Sigmoid colon (tissue), 7 donors: ENCODE results near the gene FNDC4. TPM values are rescaled to one million over a fixed set of nuclear protein-coding genes. Genes with fewer than 3 reads are reported as not detected.
A peak's percentile ranks its signal among the peaks of the same experiment; 100 is the strongest.

Experiments used
- DNase-seq: peaks from one replicate; pipeline ENCODE4 v3.0.0-alpha.2; 2019
- H3K27ac ChIP-seq, 4 donors: fragments of 200-600 bp; sonication (generic); one replicate each; pipeline ENCODE4 v1.5.1; 2016 to 2019; ENCODE audit warnings: mild to moderate bottlenecking in 1 of 4
- H3K27me3 ChIP-seq, 3 donors: fragments of 200-600 bp; sonication (generic); one replicate each; pipeline ENCODE4 v1.5.1; 2019; ENCODE audit warnings: mild to moderate bottlenecking in 1 of 3
- H3K36me3 ChIP-seq, 4 donors: fragments of 200-600 bp; sonication (generic); one replicate each; pipeline ENCODE4 v1.5.1; 2016 to 2019
- H3K4me1 ChIP-seq, 4 donors: fragments of 200-600 bp; sonication (generic); one replicate each; pipeline ENCODE4 v1.5.1; 2017 to 2019
- H3K4me3 ChIP-seq, 4 donors: fragments of 200-600 bp; sonication (generic); one replicate each; pipeline ENCODE4 v1.5.1; 2017 to 2019; ENCODE audit warnings: mild to moderate bottlenecking in 2 of 4, moderate library complexity in 1 of 4
- H3K9me3 ChIP-seq, 4 donors: fragments of 200-600 bp in 3 of 4; sonication (generic) in 3 of 4; one replicate each; pipeline versions ENCODE4 v1.5.1 to v1.6.1; 2013 to 2019
- CTCF ChIP-seq, 4 experiments: fragments of 450-650 bp in 3 of 4; fragments of 200-600 bp in 1 of 4; IDR thresholded peaks; one replicate each; pipeline ENCODE4 v1.5.1; 2016 to 2019; ENCODE audit warnings: antibody characterized with exemption in 4 of 4, mild to moderate bottlenecking in 3 of 4, moderate library complexity in 2 of 4
- EP300 ChIP-seq, 4 donors: sonication (generic); formaldehyde crosslinking; IDR thresholded peaks; one replicate each; pipeline ENCODE4 v1.6.1; 2017; ENCODE audit warnings: antibody characterized with exemption in 4 of 4
- POLR2A ChIP-seq, 2 donors: fragments of 450-650 bp; IDR thresholded peaks; one replicate each; pipeline ENCODE4 v1.6.1; 2016; ENCODE audit warnings: antibody characterized with exemption in 2 of 2, mild to moderate bottlenecking in 2 of 2, moderate library complexity in 2 of 2
- POLR2AphosphoS5 ChIP-seq, 4 donors: sonication (generic); formaldehyde crosslinking; IDR thresholded peaks; one replicate each; pipeline ENCODE4 v1.6.1; 2017; ENCODE audit warnings: antibody characterized with exemption in 4 of 4
- WGBS, 2 donors: extraction: QIAGEN DNeasy Blood & Tissue Kit; methylation state at CpG; one replicate each; pipeline ENCODE4 v1.1.7; 2013; 5-methylcytosine and 5-hydroxymethylcytosine counted together
- intact Hi-C: fragments of 100-400 bp; cut with DNase I; formaldehyde crosslinking; loops from one replicate; pipeline ENCODE4 v1.15.1; 2023
- polyA plus RNA-seq, 3 donors: library from polyadenylated mRNA; stranded (reverse); fragments of 200-250 nt; gene quantifications; one replicate each; pipeline ENCODE4 v1.2.3, GENCODE V29; 2013
- small RNA-seq, 3 donors: library from RNA; depleted of rRNA; stranded (forward); fragments of <200 nt; gene quantifications; one replicate each; pipeline ENCODE3, GENCODE V24; 2016
- total RNA-seq, 4 donors: library from RNA; depleted of rRNA; stranded (reverse); fragments of >200 nt; gene quantifications; one replicate each; pipeline ENCODE4 v1.1.0, GENCODE V29; 2016
- donor health status: healthy with polysubstance abuse.
- donor health status: Bipolar disorder and iron deficiency.
- donor health status: healthy.

The FNDC4 gene
- total and polyA plus RNA-seq, 7 donors, result 0.69 to 6.8 (median 6.1) TPM

DNA sequence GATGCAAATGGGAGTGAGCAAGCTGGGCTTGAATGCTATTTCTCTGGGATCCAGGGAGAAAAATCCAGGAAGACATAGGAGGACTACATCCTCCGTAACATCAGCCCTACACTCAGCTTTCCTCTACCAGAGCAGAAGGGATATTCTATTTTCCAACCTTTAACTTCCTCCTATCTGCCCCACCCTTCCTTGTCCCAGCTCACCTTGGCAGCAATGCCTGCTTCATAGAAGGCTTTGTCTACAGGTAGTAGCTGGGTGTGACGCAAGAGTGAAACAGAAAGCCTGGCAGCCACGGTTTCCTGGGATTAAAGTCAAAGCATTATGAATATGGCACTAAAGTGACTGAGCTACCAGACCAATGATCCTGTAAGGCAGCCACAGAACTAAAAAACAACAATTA lies 48.9 kb downstream of the FNDC4 start:
- no peak overlapping the region for H3K27ac ChIP-seq
- no peak overlapping the region for H3K4me3 ChIP-seq
- H3K4me1 ChIP-seq, result peaks cover 0 to 16% (median 13%) of the 10 kb centered on the region in 4 donors
- DNase-seq, result no peak
- H3K9me3 ChIP-seq, result no peaks in the 10 kb centered on the region
- peak in 1 of 4 donors; percentile 6 for TF ChIP-seq POLR2AphosphoS5 (IDR thresholded peaks at IDR 0.05)
- no peak for TF ChIP-seq CTCF (IDR thresholded peaks at IDR 0.05)
- peak in 1 of 2 donors; percentile 38 for TF ChIP-seq POLR2A (IDR thresholded peaks at IDR 0.05)
- intact Hi-C loops, result no loop called here
- H3K36me3 ChIP-seq, result peaks cover 8 to 69% (median 26%) of the 10 kb centered on the region in 4 donors
- WGBS, 2 donors, result 19 to 62% methylated on average over 3 of the region's 3 CpGs
- H3K27me3 ChIP-seq, result no peaks in the 10 kb centered on the region

DNA sequence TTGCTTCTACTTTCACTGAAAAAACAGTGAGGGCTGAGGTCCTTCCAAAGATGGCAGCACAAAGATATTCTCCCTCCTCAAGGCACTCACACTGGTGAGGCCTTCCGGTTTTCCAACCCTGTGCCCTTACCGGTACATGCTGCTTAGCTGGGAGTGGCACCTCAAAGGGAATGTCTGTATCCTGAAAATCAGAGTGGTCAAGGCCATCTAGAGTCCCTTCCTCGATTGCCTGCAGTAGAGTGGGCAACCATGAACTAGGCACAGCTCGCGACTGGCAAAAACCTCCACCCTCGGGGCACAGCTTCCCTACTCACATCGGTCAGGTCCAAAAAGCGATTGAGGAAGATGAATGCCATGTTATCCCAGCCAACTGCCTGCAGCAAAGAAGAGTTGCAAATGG lies 49.4 kb downstream of the FNDC4 start:
- intact Hi-C loops, result no loop called here
- no peak for DNase-seq
- TF ChIP-seq POLR2A (IDR thresholded peaks at IDR 0.05), result no peak
- TF ChIP-seq EP300 (IDR thresholded peaks at IDR 0.05), result no peak
- no peak for TF ChIP-seq POLR2AphosphoS5 (IDR thresholded peaks at IDR 0.05)
- TF ChIP-seq CTCF (IDR thresholded peaks at IDR 0.05), result no peak
- H3K9me3 ChIP-seq, result no peaks in the 10 kb centered on the region
- peaks cover 0 to 16% (median 13%) of the 10 kb centered on the region in 4 donors for H3K4me1 ChIP-seq
- no peak overlapping the region for H3K27ac ChIP-seq
- no peaks in the 10 kb centered on the region for H3K27me3 ChIP-seq
- no peak overlapping the region for H3K4me3 ChIP-seq
- WGBS, 2 donors, result 27 to 73% methylated on average over 8 of the region's 8 CpGs
- peaks cover 12 to 69% (median 30%) of the 10 kb centered on the region in 4 donors for H3K36me3 ChIP-seq

- Histone ChIP-seq H3K36me3 (peaks cover 17 to 69% (median 33%) of the 10 kb centered on the region in 4 donors), H3K9me3 (no peaks in the 10 kb centered on the region), H3K4me3 (no peak overlapping the region), H3K27me3 (no peaks in the 10 kb centered on the region), H3K27ac (peak overlapping the region in 1 of 4 donors; percentile 17), H3K4me1 (peaks cover 0 to 16% (median 13%) of the 10 kb centered on the region in 4 donors)
- no peak for DNase-seq
- TF ChIP-seq CTCF (IDR thresholded peaks at IDR 0.05) (no peak), POLR2A (IDR thresholded peaks at IDR 0.05) (no peak), EP300 (IDR thresholded peaks at IDR 0.05) (no peak), POLR2AphosphoS5 (IDR thresholded peaks at IDR 0.05) (no peak)
- intact Hi-C loops, result no loop called here
- WGBS, 2 donors, result 89 to 95% methylated on average over 8 of the region's 8 CpGs
These were observed 49.8 kb downstream of the FNDC4 start for GRCh38 chr2:27445155-27445554.

GRCh38 chr2:27442920-27443282 lies 52.1 kb downstream of the FNDC4 start:
- TF ChIP-seq POLR2A (IDR thresholded peaks at IDR 0.05), result no peak
- peak in 1 of 4 donors; percentile 2 for TF ChIP-seq POLR2AphosphoS5 (IDR thresholded peaks at IDR 0.05)
- Histone ChIP-seq H3K4me3 (peak overlapping the region in 1 of 4 donors; percentile 26), H3K4me1 (peaks cover 0 to 16% (median 13%) of the 10 kb centered on the region in 4 donors), H3K9me3 (no peaks in the 10 kb centered on the region), H3K27me3 (no peaks in the 10 kb centered on the region), H3K36me3 (peaks cover 18 to 69% (median 34%) of the 10 kb centered on the region in 4 donors), H3K27ac (peak overlapping the region; percentile 24 to 68 (median 60))
- 17 to 71% methylated on average over 6 of the region's 6 CpGs for WGBS, 2 donors
- DNase-seq, result no peak
- intact Hi-C loops, result no loop called here

- WGBS, 2 donors, result 14 to 51% methylated on average over 80 of the region's 80 CpGs
- peak in 2 of 4 donors; percentile 25 to 38 for TF ChIP-seq POLR2AphosphoS5 (IDR thresholded peaks at IDR 0.05)
- TF ChIP-seq POLR2A (IDR thresholded peaks at IDR 0.05), result no peak
- peaks cover 23 to 69% (median 38%) of the 10 kb centered on the region in 4 donors for H3K36me3 ChIP-seq
- H3K4me1 ChIP-seq, result peaks cover 0 to 16% (median 13%) of the 10 kb centered on the region in 4 donors
- peak within 1 kb of the TSS in 3 of 4 donors; percentile 26 to 36 (median 35) for H3K4me3 ChIP-seq
- no peak for DNase-seq
- intact Hi-C loops, result no loop called here
- H3K27me3 ChIP-seq, result no peaks in the 10 kb centered on the region
- H3K27ac ChIP-seq, result peak within 1 kb of the TSS; percentile 24 to 68 (median 60)
- no peaks in the 10 kb centered on the region for H3K9me3 ChIP-seq
These were observed 52.8 kb downstream of the FNDC4 start, which contains the start of gene KRTCAP3 for GRCh38 chr2:27441958-27442919. Gene KRTCAP3 (plus strand): TSS chr2:27442381. CDS start chr2:27442413, 32 bp downstream.

Small RNA genes lying within 50 kb of the gene (small RNA-seq; reads per million reads assigned to genes)
- gene RNU6-986P, result 0 reads per million in 3 donors

Other genes with a start within 250 kb of the FNDC4 start
- gene SLC30A3, start 232.2 kb downstream of the FNDC4 start, total RNA-seq, result 1 to 10 TPM in 1 of 4 donors, under 1 TPM in 2, not detected in 1; 0.28 to 1.1 (median 0.68) TPM
- gene SLC30A3, start 232.2 kb downstream of the FNDC4 start, polyA plus RNA-seq, result under 1 TPM in 2 of 3 donors, not detected in 1; 0.10 to 0.60 TPM
- 1 to 10 TPM in 1 of 4 donors, under 1 TPM in 1, not detected in 2; 0.71 to 1.7 TPM for gene DNAJC5G, start 219.8 kb downstream of the FNDC4 start, total RNA-seq
- gene DNAJC5G, start 219.8 kb downstream of the FNDC4 start, polyA plus RNA-seq, result not detected
- gene TRIM54, start 212.8 kb downstream of the FNDC4 start, total RNA-seq, result under 1 TPM in 1 of 4 donors, not detected in 3; 0.41 TPM
- under 1 TPM in 2 of 3 donors, not detected in 1; 0.16 to 0.46 TPM for gene TRIM54, start 212.8 kb downstream of the FNDC4 start, polyA plus RNA-seq
- gene UCN, start 186.8 kb downstream of the FNDC4 start, total RNA-seq, result 1 to 10 TPM in 3 of 4 donors, under 1 TPM in 1; 0.71 to 6.5 (median 2.8) TPM
- gene UCN, start 186.8 kb downstream of the FNDC4 start, polyA plus RNA-seq, result under 1 TPM in 1 of 3 donors, not detected in 2; 0.89 TPM
- 10 to 100 TPM; 48.1 to 68.6 (median 61.1) TPM for gene MPV17, start 172.1 kb downstream of the FNDC4 start, total RNA-seq
- 10 to 100 TPM; 22.2 to 61.8 (median 28.7) TPM for gene MPV17, start 172.1 kb downstream of the FNDC4 start, polyA plus RNA-seq
- gene GTF3C2, start 138.4 kb downstream of the FNDC4 start, total RNA-seq, result 10 to 100 TPM; 23.3 to 46.5 (median 28.9) TPM
- 10 to 100 TPM; 28.8 to 33.4 (median 31.9) TPM for gene GTF3C2, start 138.4 kb downstream of the FNDC4 start, polyA plus RNA-seq
- gene EIF2B4, start 124.9 kb downstream of the FNDC4 start, total RNA-seq, result 10 to 100 TPM; 41.5 to 64.2 (median 54.8) TPM
- gene EIF2B4, start 124.9 kb downstream of the FNDC4 start, polyA plus RNA-seq, result 10 to 100 TPM; 26.4 to 31.4 (median 28.0) TPM
- gene SNX17, start 124.6 kb downstream of the FNDC4 start, total RNA-seq, result 100 to 1,000 TPM in 1 of 4 donors, 10 to 100 TPM in 3; 71.2 to 102 (median 98.1) TPM
- 10 to 100 TPM; 70.5 to 92.4 (median 78.1) TPM for gene SNX17, start 124.6 kb downstream of the FNDC4 start, polyA plus RNA-seq
- 1 to 10 TPM; 5.0 to 8.7 (median 7.2) TPM for gene ZNF513, start 114.5 kb downstream of the FNDC4 start, total RNA-seq
- gene ZNF513, start 114.5 kb downstream of the FNDC4 start, polyA plus RNA-seq, result 10 to 100 TPM; 15.7 to 27.5 (median 20.4) TPM
- gene PPM1G, start 85.6 kb downstream of the FNDC4 start, total RNA-seq, result 10 to 100 TPM; 40.8 to 48.3 (median 44.5) TPM
- gene PPM1G, start 85.6 kb downstream of the FNDC4 start, polyA plus RNA-seq, result 10 to 100 TPM; 42.0 to 93.4 (median 47.4) TPM
- gene NRBP1, start 66.6 kb downstream of the FNDC4 start, total RNA-seq, result 10 to 100 TPM; 78.5 to 93.5 (median 86.4) TPM
- 10 to 100 TPM; 60.8 to 72.8 (median 72.7) TPM for gene NRBP1, start 66.6 kb downstream of the FNDC4 start, polyA plus RNA-seq
- gene KRTCAP3, start 52.8 kb downstream of the FNDC4 start, total RNA-seq, result under 1 TPM in 1 of 4 donors, not detected in 3; 0.54 TPM
- gene KRTCAP3, start 52.8 kb downstream of the FNDC4 start, polyA plus RNA-seq, result 10 to 100 TPM; 33.0 to 93.5 (median 46.5) TPM
- 10 to 100 TPM; 25.7 to 37.7 (median 33.9) TPM for gene IFT172, start 5.5 kb downstream of the FNDC4 start, total RNA-seq
- gene IFT172, start 5.5 kb downstream of the FNDC4 start, polyA plus RNA-seq, result 100 to 1,000 TPM in 2 of 3 donors, 10 to 100 TPM in 1; 82.3 to 139 (median 123) TPM
- gene GCKR, start 1.6 kb upstream of the FNDC4 start, total RNA-seq, result 1 to 10 TPM in 1 of 4 donors, not detected in 3; 1.1 TPM
- under 1 TPM in 1 of 3 donors, not detected in 2; 0.32 TPM for gene GCKR, start 1.6 kb upstream of the FNDC4 start, polyA plus RNA-seq
- 10 to 100 TPM; 30.7 to 44.3 (median 39.4) TPM for gene ZNF512, start 87.8 kb upstream of the FNDC4 start, total RNA-seq
- gene ZNF512, start 87.8 kb upstream of the FNDC4 start, polyA plus RNA-seq, result 10 to 100 TPM in 1 of 3 donors, 1 to 10 TPM in 2; 3.9 to 13.8 (median 6.6) TPM
- gene CCDC121, start 133.8 kb upstream of the FNDC4 start, total RNA-seq, result 1 to 10 TPM; 3.8 to 8.6 (median 8.0) TPM
- 1 to 10 TPM; 1.6 to 2.4 (median 1.7) TPM for gene CCDC121, start 133.8 kb upstream of the FNDC4 start, polyA plus RNA-seq
- gene GPN1, start 133.8 kb upstream of the FNDC4 start, total RNA-seq, result 10 to 100 TPM; 15.2 to 24.4 (median 21.0) TPM
- 10 to 100 TPM; 28.0 to 31.2 (median 31.0) TPM for gene GPN1, start 133.8 kb upstream of the FNDC4 start, polyA plus RNA-seq
- 10 to 100 TPM; 19.0 to 27.1 (median 22.5) TPM for gene SUPT7L, start 168.4 kb upstream of the FNDC4 start, total RNA-seq
- gene SUPT7L, start 168.4 kb upstream of the FNDC4 start, polyA plus RNA-seq, result 10 to 100 TPM in 1 of 3 donors, 1 to 10 TPM in 2; 7.2 to 22.8 (median 8.4) TPM
- gene SLC4A1AP, start 168.7 kb upstream of the FNDC4 start, total RNA-seq, result 10 to 100 TPM; 16.0 to 21.4 (median 18.6) TPM
- 10 to 100 TPM; 10.2 to 15.7 (median 11.3) TPM for gene SLC4A1AP, start 168.7 kb upstream of the FNDC4 start, polyA plus RNA-seq